Mucosa of rectum (tissue), 2 donors: Measurements from ENCODE around the gene KCTD16.
A peak's percentile ranks its signal among the peaks of the same experiment; 100 is the strongest.

Experiments used
- H3K27ac ChIP-seq, 2 donors: one replicate each; pipeline ENCODE4 v1.7.0; 2013; ENCODE audit warnings: inconsistent platforms in 2 of 2, low read depth in 2 of 2, low read length in 2 of 2
- H3K27me3 ChIP-seq, 2 donors: one replicate each; pipeline ENCODE4 v1.7.0; 2013; ENCODE audit warnings: low read length in 2 of 2; ENCODE audit not compliant: control insufficient read depth in 2 of 2, insufficient read depth in 2 of 2
- H3K36me3 ChIP-seq, 2 donors: one replicate each; pipeline ENCODE4 v1.7.0; 2013; ENCODE audit warnings: low read length in 2 of 2; ENCODE audit not compliant: control insufficient read depth in 2 of 2, insufficient read depth in 2 of 2
- H3K4me1 ChIP-seq, 2 donors: one replicate each; pipeline ENCODE4 v1.7.0; 2013; ENCODE audit warnings: low read length in 2 of 2, mild to moderate bottlenecking in 1 of 2; ENCODE audit not compliant: control insufficient read depth in 2 of 2, insufficient read depth in 2 of 2
- H3K4me3 ChIP-seq, 2 donors: one replicate each; pipeline ENCODE4 v1.7.0; 2013; ENCODE audit warnings: low read length in 2 of 2
- H3K9ac ChIP-seq, 2 donors: one replicate each; pipeline ENCODE4 v1.7.0; 2013; ENCODE audit warnings: low read length in 2 of 2, low read depth in 1 of 2, mild to moderate bottlenecking in 1 of 2
- H3K9me3 ChIP-seq, 2 donors: one replicate each; pipeline ENCODE4 v1.7.0; 2013; ENCODE audit warnings: low read length in 2 of 2; ENCODE audit not compliant: control insufficient read depth in 2 of 2
- donor health status: healthy.
- donor health status: Normal muscosa, but diverticular disease.

KCTD16 gene

DNA sequence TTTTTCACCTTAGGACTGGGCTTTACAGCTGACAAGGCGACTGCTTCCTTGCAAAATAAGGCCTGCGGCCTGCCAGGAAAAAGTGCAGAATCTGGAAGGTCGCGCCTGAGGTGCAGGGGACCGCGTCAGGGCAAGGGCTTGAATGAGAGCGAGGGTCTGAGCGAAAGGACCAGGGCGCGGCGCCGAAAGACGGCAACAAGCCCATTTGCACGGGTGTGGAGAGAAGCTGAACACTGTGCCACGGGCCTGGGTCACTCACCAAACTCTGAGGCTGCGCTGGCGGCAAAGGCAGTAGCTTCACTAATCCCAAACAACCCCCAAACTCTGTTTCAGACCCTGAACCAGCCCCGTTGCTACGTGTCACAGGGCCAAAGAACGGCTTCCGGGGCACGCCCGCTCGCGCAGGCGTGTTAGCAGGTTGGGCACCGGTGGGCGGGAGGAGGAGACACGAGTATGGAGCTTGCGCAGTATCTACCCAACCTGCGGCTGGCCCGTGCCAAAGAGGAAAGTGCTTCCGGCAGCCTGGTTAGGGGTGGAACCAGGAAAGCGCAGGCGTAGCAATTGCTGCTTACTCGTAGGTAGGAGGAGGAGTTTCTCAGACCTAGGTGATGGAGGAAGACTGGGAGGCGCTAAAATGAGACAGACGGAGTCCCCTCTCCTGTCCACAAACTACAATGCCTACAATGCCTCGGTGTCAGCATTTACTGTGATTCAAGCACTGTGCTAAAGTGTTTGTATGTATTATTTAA lies at the start of gene KCTD16, which contains the start of gene YIPF5:
Gene KCTD16 (plus strand): TSS at position 598 of the 749 bp plus-strand sequence.
Gene YIPF5 (minus strand): TSS at position 384 of the 749 bp plus-strand sequence. CDS start 704 bp downstream, outside the sequence.
- Histone ChIP-seq H3K27me3 (no peaks in the 10 kb centered on the region), H3K27ac (peak within 1 kb of the TSS; percentile 72 to 83), H3K9me3 (no peaks in the 10 kb centered on the region), H3K4me1 (peaks cover 5 to 6% of the 10 kb centered on the region in 2 donors), H3K4me3 (peak within 1 kb of the TSS; percentile 95 to 96), H3K36me3 (peaks cover 7 to 9% of the 10 kb centered on the region in 2 donors), H3K9ac (peak within 1 kb of the TSS; percentile 80 to 90)

GRCh38 chr5:144121577-144121976 lies 49.1 kb upstream of the KCTD16 start:
- Histone ChIP-seq H3K9ac (no peak overlapping the region), H3K27me3 (no peaks in the 10 kb centered on the region), H3K4me1 (no peaks in the 10 kb centered on the region), H3K27ac (no peak overlapping the region), H3K4me3 (no peak overlapping the region), H3K9me3 (peaks cover 0 to 3% of the 10 kb centered on the region in 2 donors), H3K36me3 (no peaks in the 10 kb centered on the region)

- Histone ChIP-seq H3K27ac (no peak overlapping the region), H3K9me3 (peaks cover 0 to 3% of the 10 kb centered on the region in 2 donors), H3K9ac (no peak overlapping the region), H3K4me1 (no peaks in the 10 kb centered on the region), H3K36me3 (no peaks in the 10 kb centered on the region), H3K27me3 (no peaks in the 10 kb centered on the region), H3K4me3 (no peak overlapping the region)
These were observed 48.6 kb upstream of the KCTD16 start for GRCh38 chr5:144122081-144122480.

DNA sequence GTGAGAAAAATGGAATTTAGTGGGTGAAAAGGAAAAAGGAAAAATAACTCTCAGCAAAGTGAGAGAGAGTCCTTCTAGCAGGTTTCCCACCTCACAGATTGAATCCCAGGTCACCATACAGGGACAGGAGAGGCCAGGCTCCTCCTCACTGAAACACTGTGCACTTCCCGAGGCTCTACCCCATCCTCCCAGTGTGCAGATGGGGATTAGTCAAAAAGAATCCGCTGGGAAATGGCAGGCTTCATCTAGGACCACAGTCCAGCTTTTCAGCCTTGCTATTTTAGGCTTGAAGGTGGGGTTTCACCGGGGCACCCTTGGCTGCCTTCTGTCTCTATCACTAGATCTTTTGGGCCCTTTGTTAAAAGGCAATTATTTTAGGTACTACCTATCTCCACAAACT lies 48.0 kb upstream of the KCTD16 start:
- Histone ChIP-seq H3K4me3 (no peak overlapping the region), H3K9ac (no peak overlapping the region), H3K4me1 (no peaks in the 10 kb centered on the region), H3K36me3 (no peaks in the 10 kb centered on the region), H3K9me3 (peaks cover 0 to 3% of the 10 kb centered on the region in 2 donors), H3K27me3 (no peaks in the 10 kb centered on the region), H3K27ac (no peak overlapping the region)

- Histone ChIP-seq H3K9ac (no peak overlapping the region), H3K36me3 (no peaks in the 10 kb centered on the region), H3K4me3 (no peak overlapping the region), H3K27me3 (no peaks in the 10 kb centered on the region), H3K4me1 (no peaks in the 10 kb centered on the region), H3K9me3 (no peaks in the 10 kb centered on the region), H3K27ac (no peak overlapping the region)
These were observed 45.4 kb upstream of the KCTD16 start for GRCh38 chr5:144125163-144125726.

- no peaks in the 10 kb centered on the region for H3K4me1 ChIP-seq
- H3K27ac ChIP-seq, result no peak overlapping the region
- H3K9ac ChIP-seq, result no peak overlapping the region
- no peaks in the 10 kb centered on the region for H3K27me3 ChIP-seq
- H3K9me3 ChIP-seq, result no peaks in the 10 kb centered on the region
- no peak overlapping the region for H3K4me3 ChIP-seq
- H3K36me3 ChIP-seq, result no peaks in the 10 kb centered on the region
These were observed 44.0 kb upstream of the KCTD16 start for GRCh38 chr5:144126707-144127106.

DNA sequence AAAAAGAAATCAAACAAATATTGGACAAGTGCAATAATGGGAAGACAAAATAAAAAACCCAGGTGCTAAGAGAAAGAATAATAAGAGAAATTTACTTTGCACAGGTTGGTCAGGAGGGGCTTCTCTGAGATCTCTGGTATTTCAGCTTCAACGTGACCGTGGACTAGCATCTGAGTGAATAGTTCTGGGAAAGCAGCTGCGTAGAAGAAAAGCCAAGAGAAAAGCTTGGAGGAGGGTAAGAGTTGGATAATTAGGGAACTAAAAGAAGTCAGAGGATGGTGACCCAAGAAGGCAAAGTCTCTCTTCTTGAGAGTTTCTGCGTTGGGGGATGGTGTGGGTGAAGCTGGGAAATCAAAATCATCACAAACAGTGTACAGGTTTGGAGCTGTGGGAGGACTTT lies 41.8 kb upstream of the KCTD16 start:
- H3K4me3 ChIP-seq, result no peak overlapping the region

DNA sequence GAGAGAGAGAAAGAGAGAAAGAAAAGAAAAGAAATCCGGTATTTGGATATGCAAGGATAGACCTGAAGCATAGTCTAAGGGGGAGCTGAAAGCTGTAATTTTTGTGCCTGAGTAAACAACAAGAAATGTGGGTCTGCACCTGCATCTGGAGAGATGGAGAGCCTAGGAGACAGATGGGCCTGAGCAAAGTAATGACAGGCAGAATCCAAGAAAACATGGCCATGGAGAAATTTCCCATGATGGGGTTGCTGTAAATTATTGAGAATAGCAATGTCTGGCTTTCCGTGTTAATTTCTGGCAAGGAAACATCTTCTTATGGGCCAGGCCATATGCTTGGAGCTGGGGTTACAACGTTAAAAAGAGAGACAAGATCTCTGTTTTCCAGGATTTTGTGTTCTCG lies 40.4 kb upstream of the KCTD16 start:
- Histone ChIP-seq H3K27ac (no peak overlapping the region), H3K9me3 (no peaks in the 10 kb centered on the region), H3K4me1 (no peaks in the 10 kb centered on the region), H3K4me3 (no peak overlapping the region), H3K36me3 (no peaks in the 10 kb centered on the region), H3K9ac (no peak overlapping the region), H3K27me3 (no peaks in the 10 kb centered on the region)

More for the DNA sequence above, 41.8 kb upstream of the KCTD16 start:
- Histone ChIP-seq H3K4me1 (no peaks in the 10 kb centered on the region), H3K9me3 (no peaks in the 10 kb centered on the region), H3K27me3 (no peaks in the 10 kb centered on the region), H3K27ac (no peak overlapping the region), H3K9ac (no peak overlapping the region), H3K36me3 (no peaks in the 10 kb centered on the region)

- Histone ChIP-seq H3K27me3 (no peaks in the 10 kb centered on the region), H3K9me3 (no peaks in the 10 kb centered on the region), H3K36me3 (no peaks in the 10 kb centered on the region), H3K9ac (no peak overlapping the region), H3K4me3 (no peak overlapping the region), H3K27ac (no peak overlapping the region), H3K4me1 (no peaks in the 10 kb centered on the region)
These were observed 39.4 kb upstream of the KCTD16 start for GRCh38 chr5:144131261-144131660.

DNA sequence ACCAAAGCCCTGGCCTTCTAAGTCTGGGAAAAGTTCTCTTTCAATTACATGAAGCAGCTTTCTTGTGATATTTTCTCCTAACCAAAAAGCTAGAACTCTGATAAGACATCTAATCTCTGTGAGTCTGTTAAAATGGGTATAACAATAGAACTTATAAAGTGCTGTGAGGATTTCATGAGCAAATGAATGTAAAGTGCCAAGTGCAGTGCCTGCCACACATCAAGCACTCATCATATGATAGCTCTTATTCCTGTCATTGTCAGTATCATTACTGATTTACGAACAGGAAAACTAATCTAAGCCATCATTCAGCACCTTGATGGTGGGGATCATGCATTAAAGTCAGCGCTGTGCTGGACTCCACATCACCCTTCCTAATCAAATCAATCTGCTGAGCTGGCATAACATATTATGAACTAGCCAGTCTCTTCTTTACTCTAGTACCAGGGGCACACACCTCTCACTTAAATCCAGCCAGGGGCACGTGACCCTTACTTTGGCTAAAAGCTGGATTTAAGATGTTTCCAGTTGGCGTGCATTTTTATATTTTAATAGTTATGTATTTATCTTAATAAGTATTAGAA lies 37.5 kb upstream of the KCTD16 start:
- Histone ChIP-seq H3K27me3 (no peaks in the 10 kb centered on the region), H3K27ac (no peak overlapping the region), H3K36me3 (no peaks in the 10 kb centered on the region), H3K9me3 (no peaks in the 10 kb centered on the region), H3K4me1 (no peaks in the 10 kb centered on the region), H3K4me3 (no peak overlapping the region), H3K9ac (no peak overlapping the region)
